GM08714 (cell line): ENCODE data around the gene ZNF669.

ENCODE experiments used
- H3K4me3 ChIP-seq: fragments of 200-500 bp; sonication (Bioruptor generic); 2 replicates; pipeline ENCODE4 v1.5.1; 2014; ENCODE audit warnings: mild to moderate bottlenecking, low read length, inconsistent platforms
- ZNF274 ChIP-seq: IDR thresholded peaks from 2 replicates; pipeline ENCODE4 v1.6.1; 2012; ENCODE audit warnings: mild to moderate bottlenecking, low read depth, low read length

The ZNF669 gene

GRCh38 chr1:247096544-247096943 lies 7.6 kb downstream of the ZNF669 start:
- no peak overlapping the region for H3K4me3 ChIP-seq
- TF ChIP-seq ZNF274 = no peak

- no peak overlapping the region for H3K4me3 ChIP-seq
- no peak for TF ChIP-seq ZNF274
Observed at GRCh38 chr1:247096112-247096511, 8.0 kb downstream of the ZNF669 start.

DNA sequence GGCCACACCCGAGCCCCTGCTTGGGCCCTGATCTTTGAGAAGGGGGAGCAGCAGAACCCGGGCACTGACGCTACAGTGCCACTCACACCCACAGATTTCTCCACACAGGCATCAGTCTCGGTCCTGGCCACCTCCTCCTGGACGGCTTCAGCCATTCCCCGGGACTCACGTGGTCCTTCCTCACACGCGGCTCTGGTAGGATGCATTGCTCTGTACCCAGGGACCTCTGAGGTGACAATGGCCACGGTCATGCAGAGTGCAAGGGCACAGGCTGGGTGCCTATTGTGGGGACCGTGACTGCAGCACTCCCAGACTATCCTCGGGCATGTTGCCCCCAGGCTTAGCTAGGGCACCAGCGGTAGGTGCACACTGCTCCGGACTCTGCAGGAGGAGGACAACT lies 13.7 kb downstream of the ZNF669 start:
- TF ChIP-seq ZNF274 = no peak

GRCh38 chr1:247089616-247090375 lies 14.4 kb downstream of the ZNF669 start:
- no peak overlapping the region for H3K4me3 ChIP-seq
- TF ChIP-seq ZNF274 = no peak

More for the DNA sequence above, 13.7 kb downstream of the ZNF669 start:
- H3K4me3 ChIP-seq = no peak overlapping the region

GRCh38 chr1:247088967-247089366 lies 15.2 kb downstream of the ZNF669 start:
- no peak overlapping the region for H3K4me3 ChIP-seq
- no peak for TF ChIP-seq ZNF274

DNA sequence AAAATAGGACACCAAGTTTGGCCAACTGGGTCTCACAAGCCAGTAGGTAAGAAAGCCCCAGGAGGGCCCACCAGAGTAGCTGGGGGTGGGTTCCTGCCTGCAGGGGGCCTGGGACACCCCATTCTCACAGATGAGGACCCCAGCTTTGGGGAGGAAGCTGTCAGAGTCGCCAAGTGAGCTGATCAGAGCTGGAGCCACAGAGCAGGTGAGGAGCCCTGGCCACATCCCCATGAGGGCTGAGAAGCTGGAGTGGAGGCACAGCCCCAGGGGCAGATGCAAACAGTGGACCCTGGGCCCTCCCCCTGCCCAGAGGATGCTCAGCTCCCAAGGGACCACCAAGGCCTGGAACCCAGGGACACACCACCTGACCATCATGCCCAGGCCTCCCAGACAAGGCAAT lies 16.9 kb downstream of the ZNF669 start:
- no peak overlapping the region for H3K4me3 ChIP-seq
- TF ChIP-seq ZNF274 = no peak

DNA sequence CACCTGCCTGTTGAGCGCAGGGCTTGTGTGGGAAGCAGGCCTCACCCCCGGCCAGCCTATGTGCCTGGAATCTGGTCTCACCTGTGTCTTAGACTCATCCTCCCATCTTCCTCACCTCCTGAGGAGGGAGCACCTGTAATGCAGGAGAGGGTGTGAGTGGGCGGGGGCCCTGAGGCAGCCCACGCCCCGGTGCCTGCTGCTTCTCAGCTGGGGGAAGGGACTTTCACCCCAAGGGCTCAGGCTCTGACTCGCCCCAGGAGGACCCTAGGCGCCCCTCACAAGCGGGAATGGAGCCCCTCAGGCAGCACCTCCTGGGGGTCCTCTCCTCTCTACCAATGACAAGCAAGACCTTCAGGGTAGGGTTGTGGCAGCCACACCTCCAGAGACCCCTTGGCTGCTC lies 18.8 kb downstream of the ZNF669 start:
- no peak for TF ChIP-seq ZNF274
- H3K4me3 ChIP-seq = no peak overlapping the region

DNA sequence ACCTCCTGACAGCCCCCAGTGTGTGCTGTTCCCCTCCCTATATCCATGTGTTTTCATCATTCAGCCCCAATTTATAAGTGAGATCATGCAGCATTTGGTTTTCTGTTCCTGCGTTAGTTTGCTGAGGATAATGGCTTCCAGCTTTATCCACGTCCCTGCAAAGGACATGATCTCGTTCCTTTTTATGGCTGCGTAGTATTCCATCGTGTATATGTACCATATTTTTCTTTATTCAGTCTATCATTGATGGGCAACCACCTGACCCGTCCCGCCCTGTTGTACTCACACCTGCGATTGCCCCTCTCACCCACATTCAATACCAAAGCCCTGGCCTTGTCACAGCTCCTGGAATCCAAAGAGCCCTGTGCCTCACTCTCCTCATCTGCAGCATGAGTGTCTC lies 19.4 kb downstream of the ZNF669 start:
- TF ChIP-seq ZNF274 = no peak
- no peak overlapping the region for H3K4me3 ChIP-seq

- TF ChIP-seq ZNF274 = no peak
- peak overlapping the region; percentile 92; the same call in 1 of the 2 replicates for H3K4me3 ChIP-seq
Observed at GRCh38 chr1:247079141-247079874, 24.8 kb downstream of the ZNF669 start.

DNA sequence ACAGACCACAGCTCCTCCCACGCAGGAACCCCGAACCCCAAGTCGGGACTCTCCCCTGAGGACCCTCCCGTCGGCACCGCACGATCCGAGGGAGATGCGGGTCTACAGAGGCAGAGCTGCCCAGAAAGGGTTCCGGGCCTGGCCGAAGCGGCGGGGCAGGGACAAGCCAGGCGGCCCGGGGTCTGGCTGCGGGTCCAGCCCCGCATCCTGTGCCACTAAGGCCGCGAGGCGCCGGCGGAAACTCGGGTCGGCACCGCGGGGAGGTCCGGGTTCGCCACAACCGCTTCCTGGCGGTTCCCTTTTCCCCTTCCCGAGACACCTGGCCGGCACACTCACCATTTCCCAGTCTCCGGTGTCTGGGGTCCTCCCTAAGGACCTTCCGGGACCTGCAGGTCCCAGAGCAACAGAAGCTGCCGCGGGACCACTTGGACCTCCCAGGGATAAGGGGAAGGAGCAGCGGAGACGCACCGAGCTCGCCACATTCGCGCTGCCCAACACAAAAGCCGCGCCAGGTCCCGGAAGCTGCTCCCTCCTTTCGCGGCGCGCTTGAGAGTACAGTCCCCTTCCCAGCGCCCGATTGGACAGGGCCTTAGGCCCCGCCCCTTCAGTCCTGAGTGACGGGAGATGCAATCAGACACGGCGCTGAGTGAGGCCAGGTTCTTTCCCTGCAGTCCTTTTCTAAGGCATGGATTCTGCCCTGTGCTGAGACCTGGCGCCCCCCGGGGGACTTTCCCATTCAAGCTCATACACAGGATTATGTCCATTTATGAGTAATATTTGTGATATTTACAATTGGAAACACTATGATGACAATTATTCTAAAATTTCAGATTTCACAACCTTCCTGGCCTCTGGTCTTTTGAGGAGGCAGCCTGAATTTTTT lies 25.7 kb downstream of the ZNF669 start, which contains the start of gene ZNF670:
Gene ZNF670, minus strand, starts transcription at position 554 of the 883 bp plus-strand sequence. Its CDS starts 215 bp downstream, at position 339.
- TF ChIP-seq ZNF274 = no peak
- H3K4me3 ChIP-seq = peak within 1 kb of the TSS; percentile 92

- no peak for TF ChIP-seq ZNF274
Observed at GRCh38 chr1:247077876-247078257, 26.3 kb downstream of the ZNF669 start.

GRCh38 chr1:247077213-247077612 lies 26.9 kb downstream of the ZNF669 start:
- no peak overlapping the region; the same call in 1 of the 2 replicates for H3K4me3 ChIP-seq
- no peak for TF ChIP-seq ZNF274

More at GRCh38 chr1:247077876-247078257, 26.3 kb downstream of the ZNF669 start:
- H3K4me3 ChIP-seq = peak overlapping the region; percentile 92

- H3K4me3 ChIP-seq = no peak overlapping the region
- TF ChIP-seq ZNF274 = no peak
Observed at GRCh38 chr1:247070645-247071044, 33.5 kb downstream of the ZNF669 start.

DNA sequence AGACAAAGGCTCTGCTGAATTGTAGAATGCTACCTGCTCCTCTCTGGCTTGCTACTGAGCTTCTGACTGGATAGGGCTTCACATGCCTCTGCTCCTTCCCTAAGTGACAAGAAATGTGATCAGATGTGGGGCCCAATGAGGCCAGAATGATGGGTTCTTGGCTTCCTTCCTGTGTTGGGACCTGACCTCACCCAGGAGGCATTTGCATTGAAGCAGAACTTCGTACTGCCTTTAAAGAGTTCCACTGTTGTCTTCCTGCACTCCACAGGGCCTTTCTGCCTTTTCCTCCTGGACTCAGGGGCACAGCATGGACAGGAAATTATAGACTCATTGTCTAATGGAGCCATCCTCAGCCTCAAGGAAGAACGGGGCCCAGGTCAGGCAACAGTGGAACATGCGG lies 39.9 kb downstream of the ZNF669 start:
- TF ChIP-seq ZNF274 = no peak

More for the DNA sequence above, 39.9 kb downstream of the ZNF669 start:
- H3K4me3 ChIP-seq = no peak overlapping the region
